WI38 (cell line): ENCODE data around the gene EPB41L1.

Source experiments
- H3K4me3 ChIP-seq: 2 replicates; pipeline ENCODE4 v1.5.1; 2011; ENCODE audit warnings: low read depth, mild to moderate bottlenecking, control low read depth, low read length
- CTCF ChIP-seq: IDR thresholded peaks from 2 replicates; pipeline ENCODE4 v1.5.1; 2012; ENCODE audit warnings: low read depth, mild to moderate bottlenecking, control low read depth, low read length

Gene EPB41L1

GRCh38 chr20:36261389-36262105, 107.0 kb downstream of the EPB41L1 start:
- no peak for TF ChIP-seq CTCF
- no peak overlapping the region for H3K4me3 ChIP-seq

- H3K4me3 ChIP-seq: no peak overlapping the region
- no peak for TF ChIP-seq CTCF
These were observed 107.9 kb downstream of the EPB41L1 start for GRCh38 chr20:36262440-36262839.

- no peak overlapping the region for H3K4me3 ChIP-seq
- no peak for TF ChIP-seq CTCF
These were observed 110.1 kb downstream of the EPB41L1 start for GRCh38 chr20:36264426-36265246.

GRCh38 chr20:36266189-36266588, 111.6 kb downstream of the EPB41L1 start:
- H3K4me3 ChIP-seq: no peak overlapping the region
- TF ChIP-seq CTCF: no peak

GRCh38 chr20:36267605-36268381, 113.3 kb downstream of the EPB41L1 start:
- no peak overlapping the region for H3K4me3 ChIP-seq

GRCh38 chr20:36268440-36269342, 114.2 kb downstream of the EPB41L1 start:
- no peak overlapping the region for H3K4me3 ChIP-seq
- TF ChIP-seq CTCF: no peak

More at GRCh38 chr20:36267605-36268381, 113.3 kb downstream of the EPB41L1 start:
- no peak for TF ChIP-seq CTCF
